ENCODE data around the gene CCNDBP1. TPM values are rescaled to one million over a fixed set of nuclear protein-coding genes. Genes with fewer than 3 reads are reported as not detected.

CCNDBP1 gene
- total and polyA plus RNA-seq, 2 of the 8 experiments (the other 6 are each of a cell fraction or from before 2014, with no cell fraction given), result 23.4 to 29.0 TPM

DNA sequence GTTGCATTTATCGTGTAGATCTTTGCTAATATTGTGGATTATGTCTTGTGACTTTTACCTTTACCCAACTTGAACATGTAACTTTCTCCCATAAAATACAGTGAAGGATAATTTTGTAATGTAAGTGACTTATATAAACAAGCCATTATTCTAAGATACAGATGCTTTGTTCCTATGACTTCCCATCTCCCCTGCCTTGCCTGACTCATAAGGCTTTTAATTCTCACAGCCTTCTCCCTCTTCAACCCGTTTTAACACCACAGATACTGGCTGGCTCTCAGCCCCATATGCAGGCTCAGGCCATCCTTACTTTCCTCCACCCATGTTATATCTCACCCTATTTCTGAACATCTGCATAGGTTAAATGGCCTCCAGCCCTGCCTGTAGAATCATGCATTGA lies 4.1 kb downstream of the CCNDBP1 start:
- ChIA-PET CTCF (ENCODE audit: partially characterized antibody) (interaction anchor here (0.9 to 2.1 kb wide), 4 partner anchors 15 to 97 kb away, joined by 4 to 18 read pairs (median 9); no protein-coding TSS in a partner anchor), POLR2A (ENCODE audit: partially characterized antibody) (no interaction called here)
- no peak overlapping the region for H2AFZ ChIP-seq (ENCODE audit: low read length)
- H2BK120ac ChIP-seq (replicated peaks; ENCODE audit: low read depth, low read length), result no peak overlapping the region
- WGBS, 2 experiments (ENCODE audit: extremely low coverage in 1 of 2, insufficient coverage in 1 of 2, insufficient read length in 1 of 2, insufficient replicate concordance in 2 of 2, low coverage in 1 of 2, low lambda C conversion rate in 2 of 2, missing lambda C conversion rate in 1 of 2), result 80% methylated on average over 2 of the region's 2 CpGs; no CpG with 5 or more reads in 1 of the 2 experiments
- H2BK20ac ChIP-seq (ENCODE audit: low read length), result no peak overlapping the region
- H3K23me2 ChIP-seq (ENCODE audit: low read depth, low read length), result peaks cover 7% of the 10 kb centered on the region
- H3K56ac ChIP-seq (replicated peaks; ENCODE audit: insufficient read length, low read depth, low read length), result no peak overlapping the region
- no peak overlapping the region for H2AK5ac ChIP-seq (ENCODE audit: low read depth, low read length)
- no peak overlapping the region for H3K4ac ChIP-seq (replicated peaks; ENCODE audit: insufficient read length, low read depth, low read length)
- no peak overlapping the region for H3K27ac ChIP-seq (ENCODE audit: low read depth, low read length)
- no peak overlapping the region for H4K5ac ChIP-seq (ENCODE audit: insufficient read length, low read depth, low read length)
- H2BK5ac ChIP-seq (ENCODE audit: low read depth, low read length), result no peak overlapping the region
- peaks cover 0 to 2% of the 10 kb centered on the region in 2 experiments for H4K20me1 ChIP-seq (replicated peaks in 1 of 2; ENCODE audit: control insufficient read depth in 1 of 2, insufficient read depth in 2 of 2, low read length in 2 of 2)
- H3K79me2 ChIP-seq (ENCODE audit: control insufficient read depth in 1 of 2, insufficient read depth in 2 of 2, low read length in 2 of 2), result no peaks in the 10 kb centered on the region
- no peaks in the 10 kb centered on the region for H3K27me3 ChIP-seq (replicated peaks in 1 of 4; ENCODE audit: control insufficient read depth in 3 of 4, extremely low read depth in 1 of 4, insufficient read depth in 3 of 4, low read length in 3 of 4)
- DNase-seq (ENCODE audit: low read depth in 1 of 2, low spot score in 2 of 2) (no peak), FAIRE-seq (no peak)
- H3K9ac ChIP-seq (replicated peaks in 1 of 4; ENCODE audit: extremely low read depth in 1 of 4, low read depth in 3 of 4, low read length in 3 of 4), result no peak overlapping the region
- no peak overlapping the region for H2BK12ac ChIP-seq (ENCODE audit: low read depth, low read length)
- no peak overlapping the region for H3K18ac ChIP-seq (ENCODE audit: extremely low read depth, low read length)
- H3K4me1 ChIP-seq (replicated peaks in 1 of 4; ENCODE audit: control insufficient read depth in 3 of 4, insufficient read depth in 4 of 4, low read length in 3 of 4), result peaks cover 4 to 7% (median 5%) of the 10 kb centered on the region in 4 experiments; a peak in 5 of 7 replicates
- H3K9me3 ChIP-seq (ENCODE audit: insufficient read depth in 2 of 2, low read depth in 1 of 2, low read length in 1 of 2), result no peaks in the 10 kb centered on the region
- no peak for TF ChIP-seq TCF12 (IDR thresholded peaks at IDR 0.05; ENCODE audit: low read depth, low read length)
- H3K36me3 ChIP-seq (ENCODE audit: control insufficient read depth in 2 of 4, insufficient read depth in 4 of 4, low read length in 3 of 4), result peaks cover 0 to 26% (median 4%) of the 10 kb centered on the region in 4 experiments; a peak in 5 of 8 replicates
- H4K91ac ChIP-seq (replicated peaks; ENCODE audit: insufficient read length, low read length), result no peak overlapping the region
- H2BK15ac ChIP-seq (ENCODE audit: low read length), result no peak overlapping the region
- no peak overlapping the region for H3K4me3 ChIP-seq (ENCODE audit: extremely low read depth in 1 of 4, insufficient read depth in 2 of 4, low read depth in 3 of 4, low read length in 4 of 4)
- no peak overlapping the region for H3K4me2 ChIP-seq (ENCODE audit: insufficient read depth in 1 of 2, low read depth in 2 of 2, low read length in 2 of 2)
- H4K8ac ChIP-seq (ENCODE audit: extremely low read depth, insufficient read depth, low read length), result no peak overlapping the region
- H3K79me1 ChIP-seq (ENCODE audit: low read depth, low read length), result no peaks in the 10 kb centered on the region
- no peak overlapping the region for H3K14ac ChIP-seq (ENCODE audit: insufficient read length)
- H3K23ac ChIP-seq (ENCODE audit: insufficient read length), result no peak overlapping the region

All from H1 (cell line).